ENCODE data around the gene SLCO6A1.
A peak's percentile ranks its signal among the peaks of the same experiment; 100 is the strongest.
"Not testable (repeated sequence)": the region's sequence is repeated elsewhere in the genome, so short reads cannot be mapped to it uniquely, and the experiment has no call there.

Gene SLCO6A1, protein sequence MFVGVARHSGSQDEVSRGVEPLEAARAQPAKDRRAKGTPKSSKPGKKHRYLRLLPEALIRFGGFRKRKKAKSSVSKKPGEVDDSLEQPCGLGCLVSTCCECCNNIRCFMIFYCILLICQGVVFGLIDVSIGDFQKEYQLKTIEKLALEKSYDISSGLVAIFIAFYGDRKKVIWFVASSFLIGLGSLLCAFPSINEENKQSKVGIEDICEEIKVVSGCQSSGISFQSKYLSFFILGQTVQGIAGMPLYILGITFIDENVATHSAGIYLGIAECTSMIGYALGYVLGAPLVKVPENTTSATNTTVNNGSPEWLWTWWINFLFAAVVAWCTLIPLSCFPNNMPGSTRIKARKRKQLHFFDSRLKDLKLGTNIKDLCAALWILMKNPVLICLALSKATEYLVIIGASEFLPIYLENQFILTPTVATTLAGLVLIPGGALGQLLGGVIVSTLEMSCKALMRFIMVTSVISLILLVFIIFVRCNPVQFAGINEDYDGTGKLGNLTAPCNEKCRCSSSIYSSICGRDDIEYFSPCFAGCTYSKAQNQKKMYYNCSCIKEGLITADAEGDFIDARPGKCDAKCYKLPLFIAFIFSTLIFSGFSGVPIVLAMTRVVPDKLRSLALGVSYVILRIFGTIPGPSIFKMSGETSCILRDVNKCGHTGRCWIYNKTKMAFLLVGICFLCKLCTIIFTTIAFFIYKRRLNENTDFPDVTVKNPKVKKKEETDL

DNA sequence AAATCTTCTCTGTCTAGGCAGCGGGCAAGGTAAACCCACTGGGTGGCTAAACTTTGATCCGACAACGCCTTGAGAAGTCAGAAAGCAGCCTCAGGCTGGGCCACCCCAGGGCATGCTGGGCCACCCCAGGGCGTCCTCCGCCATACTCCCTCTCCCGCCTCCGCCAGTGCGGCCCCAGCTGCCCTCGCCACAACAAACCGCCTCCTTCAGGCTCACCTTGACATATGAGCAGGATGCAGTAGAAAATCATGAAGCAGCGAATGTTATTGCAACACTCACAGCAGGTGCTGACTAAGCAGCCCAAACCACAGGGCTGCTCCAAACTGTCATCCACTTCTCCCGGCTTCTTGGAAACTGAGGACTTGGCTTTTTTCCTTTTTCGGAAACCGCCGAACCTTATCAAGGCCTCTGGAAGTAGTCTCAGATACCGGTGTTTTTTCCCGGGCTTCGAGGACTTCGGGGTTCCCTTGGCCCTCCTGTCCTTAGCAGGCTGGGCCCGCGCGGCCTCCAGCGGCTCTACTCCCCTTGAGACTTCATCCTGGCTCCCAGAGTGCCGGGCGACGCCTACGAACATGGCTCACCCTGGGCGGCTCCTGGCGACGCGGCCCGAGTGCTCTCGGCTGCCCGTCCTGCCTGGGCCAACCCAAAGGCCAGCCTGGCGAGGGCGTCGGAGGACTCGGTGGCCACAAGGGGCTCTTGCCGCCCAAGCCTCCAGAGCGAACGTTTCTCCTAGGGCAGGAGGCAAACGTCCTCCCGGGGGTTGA is at the start of gene SLCO6A1:
TSS of gene SLCO6A1 (minus strand) at position 731 of the 764 bp plus-strand sequence. CDS start at position 574, 157 bp downstream.
- DNase-seq: no peak

DNA sequence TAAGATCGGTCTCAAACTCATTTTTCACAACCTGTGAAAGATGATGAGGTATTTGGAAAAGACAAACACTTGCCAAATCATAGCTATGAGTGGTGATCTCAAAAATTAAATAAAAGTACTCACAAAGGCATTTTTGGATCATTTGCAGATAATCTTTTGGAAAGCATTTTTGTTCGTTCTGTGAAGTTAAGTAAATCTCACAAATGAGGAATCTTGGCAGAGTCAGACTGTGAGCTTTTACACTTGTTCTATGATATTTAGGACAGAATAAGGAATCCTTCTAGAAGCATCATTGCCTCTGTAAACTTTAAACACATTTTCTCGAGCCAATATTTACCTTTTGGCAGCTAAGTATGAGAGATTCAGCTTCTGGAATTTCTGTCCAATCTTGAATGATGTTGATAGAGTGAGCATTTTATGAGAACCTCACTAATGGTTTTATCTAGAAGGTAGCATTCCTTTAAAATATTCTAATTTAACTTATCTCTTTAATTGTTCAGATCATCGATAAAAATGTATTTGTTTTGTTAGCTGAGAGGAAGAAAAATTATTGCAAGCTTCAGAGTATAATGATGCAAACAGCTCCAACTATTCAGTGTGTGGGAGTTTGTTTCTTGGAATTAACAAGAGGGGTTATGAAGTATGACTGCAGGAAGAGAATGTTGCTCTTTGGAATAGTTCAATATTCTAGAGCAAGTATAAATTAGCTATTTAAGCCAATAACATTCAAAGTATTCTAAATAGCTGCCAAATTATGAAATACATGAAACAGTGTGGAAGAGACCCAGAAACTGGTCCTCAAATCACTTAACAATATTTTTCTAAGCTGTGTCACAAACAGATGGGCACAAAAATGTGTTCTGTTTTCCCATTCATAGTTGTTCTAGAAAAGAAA is 48.6 kb upstream of the SLCO6A1 start:
- DNase-seq: no peak

DNA sequence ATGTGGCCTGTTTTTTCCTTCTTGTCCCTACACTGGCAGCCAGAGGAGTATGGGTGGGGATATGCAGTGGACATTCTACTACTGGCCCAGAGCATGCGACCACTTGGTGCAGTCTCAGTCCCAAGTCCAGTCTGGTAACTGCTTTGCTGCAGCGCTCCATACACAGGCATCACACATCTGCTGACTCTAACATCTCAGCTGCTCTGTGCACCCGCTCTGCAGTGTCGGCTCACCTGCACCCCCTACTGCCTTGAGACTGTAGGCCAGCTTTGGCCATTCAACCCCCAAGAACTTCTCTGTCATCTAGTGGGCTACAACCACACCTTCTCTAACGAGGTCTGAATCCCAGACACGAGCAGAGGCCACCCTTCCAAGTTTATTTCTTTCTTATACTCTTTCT is 46.4 kb upstream of the SLCO6A1 start:
- DNase-seq: no peak

- DNase-seq: no peak
Measured at GRCh38 chr5:102542057-102542456, 43.3 kb upstream of the SLCO6A1 start.

DNA sequence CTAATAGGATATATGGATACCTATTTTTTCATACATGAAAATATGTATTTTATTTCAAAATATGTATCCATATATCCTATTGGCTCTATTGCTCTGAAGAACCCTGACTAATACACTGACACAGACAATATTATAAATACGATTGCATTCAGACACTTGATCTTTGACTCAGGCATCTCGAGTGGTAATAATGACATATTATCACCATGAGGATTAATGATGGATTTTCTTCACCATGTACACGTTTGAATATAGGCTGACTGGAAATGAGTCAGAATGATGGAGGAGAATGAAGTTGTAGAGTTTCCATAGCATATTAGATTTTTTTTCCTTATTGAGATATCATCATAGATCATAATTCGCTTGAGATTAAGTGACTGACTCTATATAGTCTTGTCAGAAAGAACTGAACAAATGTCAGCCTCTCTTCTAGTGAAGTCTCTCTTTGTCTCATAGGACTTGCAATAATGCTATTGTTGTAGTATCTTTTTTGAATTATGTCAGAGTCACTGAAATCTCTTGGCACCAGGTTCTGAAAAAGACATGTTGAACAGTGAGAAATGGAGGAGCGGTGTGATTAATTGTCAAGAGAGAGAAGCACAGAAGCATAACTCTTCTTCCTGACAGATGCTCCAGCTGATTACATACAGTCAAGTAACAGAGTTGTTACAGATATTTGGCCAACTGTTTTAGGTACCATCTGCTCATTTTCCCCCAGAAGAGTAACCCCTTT is 41.4 kb upstream of the SLCO6A1 start:
- no peak for DNase-seq

GRCh38 chr5:102539562-102539961 is 40.8 kb upstream of the SLCO6A1 start:
- no peak for DNase-seq

DNA sequence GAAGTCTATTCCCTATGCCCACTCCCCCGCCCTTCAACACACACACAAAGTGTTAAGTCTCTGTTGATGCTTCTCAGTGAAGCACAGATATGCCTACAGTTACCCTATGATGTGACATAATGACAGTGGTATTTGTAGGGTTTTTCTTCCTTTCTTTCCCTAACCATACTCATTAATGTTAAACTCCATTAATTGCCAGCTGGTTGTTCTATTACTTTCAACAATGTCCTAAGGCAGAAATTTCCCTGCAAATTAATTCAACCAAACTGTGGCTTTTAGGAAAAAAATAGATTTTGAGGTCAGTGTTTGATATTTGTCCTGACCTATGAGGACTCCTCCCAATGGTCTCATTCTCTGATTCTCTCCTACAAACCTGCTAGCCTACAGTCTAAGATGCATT is 38.2 kb upstream of the SLCO6A1 start:
- no peak for DNase-seq

DNA sequence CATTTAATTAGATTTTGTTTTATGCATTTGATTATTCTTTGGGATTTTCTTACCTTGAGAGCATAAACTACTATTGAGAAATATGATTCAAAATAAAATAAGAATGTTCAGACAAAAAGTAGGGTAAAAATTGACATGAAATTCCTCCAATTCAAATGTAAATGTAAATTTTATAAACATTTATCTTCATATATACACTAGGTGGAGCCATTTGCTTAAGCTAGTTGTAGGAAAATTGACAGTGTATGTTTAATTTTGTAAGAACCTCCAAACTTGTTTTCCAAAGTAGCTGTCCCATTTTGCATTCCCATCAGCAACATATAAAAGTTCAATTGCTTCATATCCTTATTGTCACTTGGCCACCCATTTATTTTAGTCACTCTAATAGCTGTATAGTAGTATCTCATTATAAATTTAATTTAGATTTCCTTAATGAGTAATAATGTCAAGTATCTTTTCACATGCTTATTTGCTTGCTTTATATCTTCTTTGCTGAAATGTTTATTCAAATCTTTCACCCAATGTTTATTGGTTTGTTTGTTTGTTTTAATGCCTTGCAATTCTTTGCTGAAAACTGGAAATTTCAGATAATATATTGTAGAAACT is 37.6 kb upstream of the SLCO6A1 start:
- no peak for DNase-seq

GRCh38 chr5:102532123-102532522 is 33.3 kb upstream of the SLCO6A1 start:
- no peak for DNase-seq

- DNase-seq: peak; percentile 2
Measured at GRCh38 chr5:102531506-102531905, 32.7 kb upstream of the SLCO6A1 start.

DNA sequence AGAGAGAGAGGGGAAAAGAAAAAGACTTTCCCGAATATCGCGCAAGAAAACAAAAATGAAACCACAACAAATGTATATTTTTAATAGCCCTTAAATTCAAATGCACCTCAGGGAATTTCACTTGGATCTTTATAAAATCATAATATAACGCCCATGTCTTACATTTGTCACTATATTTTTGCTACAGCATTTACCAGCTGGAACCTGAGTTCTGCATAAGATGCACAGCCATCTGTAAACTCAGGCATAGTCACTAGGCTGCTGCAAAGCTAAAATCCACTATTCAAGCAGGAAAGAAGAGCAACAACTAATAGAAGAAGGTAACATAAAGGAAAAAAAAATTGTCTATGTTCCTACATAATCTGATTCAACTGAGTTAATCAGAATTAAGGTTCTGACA is 30.6 kb upstream of the SLCO6A1 start:
- no peak for DNase-seq

DNA sequence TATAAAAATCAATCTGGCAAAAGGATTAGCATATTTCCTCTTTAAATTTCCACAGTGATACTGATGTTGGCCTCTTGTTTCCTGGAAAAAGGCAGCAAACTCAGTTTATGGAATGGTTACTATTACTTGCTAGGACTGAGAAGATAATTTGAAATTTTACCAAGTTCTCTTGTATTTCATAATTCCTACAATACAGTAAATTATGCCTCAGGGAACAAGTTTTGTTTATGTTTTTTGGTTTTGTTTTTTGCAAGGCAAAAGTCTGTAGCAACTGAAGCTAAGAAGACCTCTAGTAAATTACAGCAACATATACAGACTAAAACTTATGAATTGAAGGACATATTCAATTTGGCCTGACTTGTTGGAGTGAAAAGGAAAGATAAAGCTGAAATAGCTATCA is 30.2 kb upstream of the SLCO6A1 start:
- DNase-seq: no peak

DNA sequence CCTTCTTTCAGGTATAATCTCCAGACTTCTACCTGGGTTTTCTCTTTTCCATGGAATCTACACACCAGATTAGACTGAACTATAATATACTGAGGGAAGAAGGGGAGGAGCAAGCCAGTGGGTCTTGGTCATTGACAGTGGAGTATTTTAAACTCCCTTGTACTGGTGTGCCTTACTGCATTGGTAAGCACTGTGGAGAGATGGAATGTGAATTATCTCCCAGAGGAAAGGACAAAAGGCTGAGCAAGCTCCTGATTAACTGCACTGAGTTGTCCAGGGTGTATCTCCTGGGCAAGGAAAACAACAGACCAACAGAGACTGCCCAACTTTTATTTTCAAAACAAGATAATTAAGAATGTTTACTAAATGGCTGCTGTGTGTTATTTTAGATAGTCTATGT is 29.8 kb upstream of the SLCO6A1 start:
- no peak for DNase-seq

- no peak for DNase-seq
Measured at GRCh38 chr5:102527547-102527946, 28.7 kb upstream of the SLCO6A1 start.

- DNase-seq: no peak
Measured at GRCh38 chr5:102523541-102524175, 24.9 kb upstream of the SLCO6A1 start.

DNA sequence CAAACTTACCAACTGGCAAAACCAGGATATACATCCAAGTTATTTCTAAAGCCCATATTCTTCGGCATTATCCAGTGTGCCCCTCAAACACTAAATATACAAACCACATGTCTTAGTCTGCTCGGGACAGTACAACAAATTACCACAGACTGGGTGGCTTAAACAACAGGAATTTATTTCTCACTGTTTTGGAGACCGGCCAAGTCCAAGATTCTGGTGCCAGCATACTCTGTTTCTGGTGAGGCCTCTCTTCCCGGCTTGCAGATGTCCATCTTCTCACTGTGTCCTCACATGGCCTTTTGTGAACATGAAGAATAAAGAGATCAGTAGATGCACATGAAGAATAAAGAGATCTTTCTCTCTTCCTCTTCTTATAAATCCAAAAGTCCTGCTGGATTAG is 12.9 kb upstream of the SLCO6A1 start:
- no peak for DNase-seq

GRCh38 chr5:102491261-102491914 is 7.4 kb downstream of the SLCO6A1 start:
- not testable (repeated sequence) for DNase-seq

GRCh38 chr5:102483736-102484135 is 15.1 kb downstream of the SLCO6A1 start:
- DNase-seq: no peak

DNA sequence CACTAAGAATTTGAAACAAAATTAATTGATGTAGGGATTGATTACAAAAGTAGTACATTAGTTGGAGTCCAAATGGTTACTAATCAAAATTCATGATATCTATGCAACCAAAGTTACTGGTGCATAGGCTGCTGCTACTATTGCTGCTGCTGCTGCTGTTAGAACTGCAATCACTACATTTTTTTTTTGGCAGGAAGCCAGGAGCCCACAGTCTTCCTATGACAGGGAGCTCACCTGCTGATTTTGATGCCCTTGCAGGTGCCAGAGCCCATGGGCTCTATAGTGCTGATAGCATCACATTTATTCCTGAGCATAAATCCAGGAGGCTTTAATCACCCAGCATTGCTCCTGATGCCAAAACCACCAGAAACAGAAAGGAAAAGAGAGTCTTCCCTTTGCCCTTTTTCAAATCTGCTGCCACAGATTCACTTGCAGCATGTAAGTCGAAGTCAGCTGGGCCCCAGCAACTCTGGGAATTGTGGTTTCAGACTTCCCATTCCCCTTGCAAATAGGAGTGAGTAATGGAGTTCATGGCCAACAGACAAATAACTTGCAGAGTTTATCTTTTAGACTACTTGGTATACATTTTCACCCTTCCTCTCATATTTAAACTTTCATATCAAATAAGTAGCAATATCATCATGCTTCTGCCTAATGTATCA is 17.6 kb downstream of the SLCO6A1 start:
- DNase-seq: no peak

DNA sequence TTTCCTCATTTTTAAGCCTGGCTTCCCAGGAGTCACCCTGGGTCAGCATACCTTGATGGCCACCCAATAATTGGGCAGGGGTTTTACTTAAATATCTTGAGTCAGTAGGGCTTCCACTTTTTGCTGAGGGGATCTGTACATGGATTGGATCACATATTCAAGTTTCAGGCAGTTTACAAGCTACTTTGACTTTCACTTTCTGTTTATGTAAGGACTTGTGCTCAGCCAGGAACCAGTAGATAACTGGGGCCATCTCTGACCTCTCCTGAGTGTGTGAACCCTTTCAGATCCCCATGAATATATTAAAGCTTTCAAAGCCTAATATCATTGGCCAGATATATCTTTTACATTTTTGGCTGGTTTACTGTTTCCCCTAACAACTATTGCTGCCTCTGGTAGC is 45.1 kb downstream of the SLCO6A1 start:
- DNase-seq: no peak

All from CD4-positive, alpha-beta T cell treated with Interleukin-12 subunit alpha and Interleukin-12 subunit beta, for 1 hour (primary cell).